ENCODE results near the gene ZNF578.
A peak's percentile ranks its signal among the peaks of the same experiment; 100 is the strongest.
"Not testable (repeated sequence)": the region's sequence is repeated elsewhere in the genome, so short reads cannot be mapped to it uniquely, and the experiment has no call there.

ZNF578 gene

DNA sequence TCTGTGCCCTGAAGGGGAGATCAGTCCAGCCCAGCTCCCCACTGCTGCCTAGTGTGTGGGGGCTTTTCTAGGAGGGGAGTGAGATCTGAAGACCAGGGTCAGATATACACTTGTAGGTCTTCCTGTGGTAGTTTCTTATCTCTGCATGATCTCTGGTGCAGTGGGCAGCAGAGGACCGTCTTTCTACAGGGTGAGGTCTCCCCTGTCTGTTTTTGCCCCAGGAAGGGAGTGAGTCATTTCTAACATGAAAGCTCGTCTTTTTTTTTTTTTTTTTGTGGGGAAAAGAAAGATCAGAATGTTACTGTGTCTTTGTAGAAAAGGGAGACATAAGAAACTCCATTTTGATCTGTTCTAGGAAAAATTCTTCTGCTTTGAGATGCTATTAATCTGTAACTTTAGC is 65.3 kb downstream of the ZNF578 start:
- no peak for DNase-seq

DNA sequence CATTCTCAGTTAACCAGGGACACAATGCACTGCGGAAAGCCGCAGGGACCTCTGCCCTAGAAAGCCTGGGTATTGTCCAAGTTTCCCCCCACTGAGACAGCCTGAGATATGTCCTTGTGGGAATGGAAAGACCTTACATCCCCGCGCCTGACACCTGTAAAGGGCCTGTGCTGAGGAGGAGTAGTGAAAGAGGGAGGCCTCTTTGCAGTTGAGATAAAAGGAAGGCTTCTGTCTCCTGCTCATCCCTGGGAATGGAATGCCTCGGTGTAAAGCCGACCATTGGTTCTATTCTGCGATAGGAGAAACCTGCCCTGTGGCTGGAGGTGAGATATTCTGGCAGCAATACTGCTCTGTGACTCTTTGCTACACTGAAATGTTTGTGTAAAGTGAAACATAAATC is 65.8 kb downstream of the ZNF578 start:
- DNase-seq = not testable (repeated sequence)

DNA sequence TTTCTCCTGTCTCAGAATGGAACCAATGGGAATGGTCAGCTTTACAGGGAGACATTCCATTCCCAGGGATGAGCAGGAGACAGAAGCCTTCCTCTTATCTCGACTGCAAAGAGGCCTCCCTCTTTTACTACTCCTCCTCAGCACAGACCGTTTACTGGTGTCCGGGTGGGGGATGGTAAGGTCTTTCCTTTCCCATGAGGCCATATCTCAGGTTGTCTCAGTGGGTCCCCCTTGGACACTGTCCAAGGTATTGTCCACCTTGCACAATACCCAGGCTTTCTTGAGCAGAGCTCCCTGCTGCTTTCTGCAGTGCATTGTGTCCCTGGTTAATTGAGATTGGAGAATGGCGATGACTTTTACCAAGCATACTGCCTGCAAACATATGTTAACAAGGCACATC is 66.7 kb downstream of the ZNF578 start:
- no peak for DNase-seq

DNA sequence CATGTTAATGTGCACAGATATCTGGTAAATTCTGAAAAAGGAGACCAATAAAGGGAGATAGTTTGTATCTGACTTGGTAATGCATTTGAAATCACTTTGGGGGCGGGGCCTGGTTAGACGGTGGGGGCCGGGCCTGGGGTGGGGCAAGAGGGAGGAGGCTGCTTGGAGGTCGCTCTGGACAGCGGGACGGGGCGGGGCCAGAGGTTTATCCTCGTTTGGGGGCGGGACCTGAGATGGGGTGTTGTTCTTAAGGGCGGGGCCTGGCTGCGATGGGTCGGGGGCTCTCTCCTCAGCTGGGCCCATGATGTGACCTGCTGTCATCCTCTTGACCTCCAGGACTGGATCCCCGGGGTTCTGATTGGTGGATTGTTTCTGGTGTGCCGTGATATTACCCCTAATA is 69.2 kb downstream of the ZNF578 start:
- DNase-seq = no peak

DNA sequence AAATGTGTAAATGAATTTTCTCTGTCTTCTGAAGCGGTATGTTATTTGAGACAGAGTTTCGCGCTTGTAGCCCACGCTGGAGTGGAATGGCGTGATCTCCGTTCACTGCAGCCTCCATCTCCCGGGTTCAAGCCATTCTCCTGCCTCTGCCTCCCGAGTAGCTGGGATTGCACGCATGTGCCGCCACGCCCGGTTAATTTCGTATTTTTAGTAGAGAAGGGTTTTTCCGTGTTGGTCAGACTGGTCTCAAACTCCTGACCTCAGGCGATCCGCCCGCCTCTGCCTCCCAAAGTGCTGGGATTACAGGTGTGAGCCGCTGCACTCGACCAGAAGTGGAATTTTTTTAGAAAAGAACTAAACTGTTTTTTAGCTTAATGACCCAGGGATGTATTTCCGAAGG is 70.7 kb downstream of the ZNF578 start:
- DNase-seq = no peak

DNA sequence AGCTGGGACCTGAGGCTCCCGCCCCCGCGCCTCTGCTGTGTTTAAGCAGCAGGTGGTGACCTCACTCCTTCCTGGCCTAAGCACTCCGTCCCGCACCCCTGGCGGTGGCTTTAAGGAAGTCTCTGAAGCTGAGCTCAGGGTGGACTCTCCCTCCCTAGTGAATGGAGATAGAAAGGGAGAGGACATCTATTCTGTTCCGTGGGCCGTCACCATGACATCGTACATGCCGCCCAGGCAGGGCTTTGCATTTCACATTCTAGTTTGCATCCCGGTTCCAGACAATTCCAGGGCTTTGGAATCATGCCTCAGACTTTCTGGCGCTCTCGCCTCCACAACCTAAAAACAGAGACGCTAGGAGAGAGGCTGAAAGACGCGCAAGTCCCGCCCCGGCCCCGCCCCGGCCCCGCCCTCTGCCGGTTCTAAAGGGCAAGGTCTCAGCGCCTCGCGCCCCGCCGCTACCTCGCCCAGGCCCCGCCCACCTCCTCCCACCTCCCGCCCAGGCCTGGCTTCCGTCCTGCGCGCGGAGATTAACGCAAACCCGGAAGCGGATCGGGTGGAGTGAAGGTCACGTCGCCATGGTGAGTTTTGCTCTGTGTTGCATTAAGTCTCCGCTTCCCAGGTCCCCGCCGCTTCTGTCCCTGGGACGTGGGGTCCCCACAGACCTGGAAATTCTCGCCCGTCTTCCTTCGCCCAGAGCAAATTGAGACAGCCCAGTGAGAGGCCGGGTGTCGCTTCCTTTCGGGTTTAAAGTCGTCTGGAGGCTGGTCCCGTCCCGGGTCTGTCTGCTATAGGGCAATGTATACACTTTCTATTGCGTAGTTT is 74.0 kb downstream of the ZNF578 start, which contains the start of gene ZNF808:
TSS of gene ZNF808 (plus strand) at position 535 of the 822 bp plus-strand sequence. CDS start 15,617 bp downstream, outside the sequence.
- DNase-seq = peak; percentile 100

DNA sequence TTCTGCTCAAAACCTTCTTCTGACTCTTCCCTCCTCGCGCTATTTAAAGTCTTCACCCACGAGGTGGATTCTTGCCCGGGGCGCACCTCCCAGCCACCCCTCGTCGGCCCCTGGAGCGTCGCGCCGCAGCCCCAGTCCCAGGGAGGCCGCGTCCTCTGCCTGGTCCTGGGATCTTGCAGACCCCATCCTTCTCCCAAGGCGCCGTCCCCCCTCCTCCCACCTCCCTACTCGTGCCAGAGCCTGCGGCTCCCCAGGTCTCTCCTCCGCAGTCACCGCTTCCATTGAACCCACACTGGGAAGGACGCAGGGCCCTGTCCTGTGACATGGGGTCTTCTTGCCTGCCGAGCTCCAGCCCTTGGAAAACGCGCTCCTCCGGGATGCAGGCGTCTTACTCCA is 74.6 kb downstream of the ZNF578 start:
- DNase-seq = peak; percentile 3

DNA sequence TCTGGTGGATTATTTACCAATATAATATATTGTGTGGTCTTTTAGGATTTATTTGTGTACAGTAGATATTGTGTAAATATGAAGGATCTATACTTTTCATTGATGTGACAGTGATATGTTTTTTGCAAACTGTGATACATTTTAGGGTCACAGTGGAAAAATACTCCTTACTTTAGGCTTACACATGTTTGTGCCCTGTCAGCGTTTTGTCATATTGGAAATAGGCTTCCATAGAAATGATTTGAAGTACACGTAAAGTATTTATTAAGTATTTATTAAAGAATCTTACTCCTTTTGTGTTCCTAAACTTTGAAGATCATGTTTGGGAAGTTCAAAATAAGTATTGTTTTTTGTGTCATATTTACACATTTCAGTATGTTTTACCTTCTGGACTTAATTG is 79.1 kb downstream of the ZNF578 start:
- DNase-seq = no peak

DNA sequence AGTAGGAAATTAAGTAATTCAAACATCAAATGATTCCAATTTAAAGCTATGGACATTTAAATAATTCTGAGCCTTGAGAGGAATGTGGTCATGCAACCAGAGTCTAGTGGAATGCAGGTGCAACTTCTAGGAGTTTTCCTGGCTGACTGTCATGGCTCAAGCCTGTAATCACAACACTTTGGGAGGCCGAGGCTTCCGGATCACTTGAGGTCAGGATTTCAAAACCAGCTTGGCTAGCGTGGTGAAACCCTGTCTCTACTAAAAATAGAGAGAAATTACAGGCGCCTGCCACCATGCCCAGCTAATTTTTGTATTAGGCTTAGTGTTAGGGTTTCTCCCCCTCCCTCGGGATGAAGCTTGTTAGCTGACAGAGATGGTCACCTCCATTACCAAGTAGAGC is 80.5 kb downstream of the ZNF578 start:
- DNase-seq = no peak

DNA sequence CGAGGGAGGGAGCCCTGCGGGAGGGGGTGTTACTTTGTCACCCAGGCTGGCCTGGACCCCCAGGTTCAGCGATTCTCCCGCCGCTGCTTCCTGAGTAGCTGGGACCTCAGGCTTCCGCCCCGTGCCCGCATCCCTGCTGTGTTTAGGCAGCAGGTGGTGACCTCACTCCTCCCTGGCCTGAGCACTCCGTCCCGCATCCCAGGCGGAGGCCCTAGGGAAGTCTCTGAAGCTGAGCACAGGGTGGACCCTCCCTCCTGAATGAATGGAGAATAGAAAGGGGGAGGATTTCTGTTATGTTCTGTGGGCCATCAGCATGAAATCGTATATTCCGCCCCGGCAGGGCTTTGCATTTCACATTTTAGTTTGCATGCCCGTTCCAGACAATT is 82.0 kb downstream of the ZNF578 start:
- DNase-seq = peak; percentile 24

DNA sequence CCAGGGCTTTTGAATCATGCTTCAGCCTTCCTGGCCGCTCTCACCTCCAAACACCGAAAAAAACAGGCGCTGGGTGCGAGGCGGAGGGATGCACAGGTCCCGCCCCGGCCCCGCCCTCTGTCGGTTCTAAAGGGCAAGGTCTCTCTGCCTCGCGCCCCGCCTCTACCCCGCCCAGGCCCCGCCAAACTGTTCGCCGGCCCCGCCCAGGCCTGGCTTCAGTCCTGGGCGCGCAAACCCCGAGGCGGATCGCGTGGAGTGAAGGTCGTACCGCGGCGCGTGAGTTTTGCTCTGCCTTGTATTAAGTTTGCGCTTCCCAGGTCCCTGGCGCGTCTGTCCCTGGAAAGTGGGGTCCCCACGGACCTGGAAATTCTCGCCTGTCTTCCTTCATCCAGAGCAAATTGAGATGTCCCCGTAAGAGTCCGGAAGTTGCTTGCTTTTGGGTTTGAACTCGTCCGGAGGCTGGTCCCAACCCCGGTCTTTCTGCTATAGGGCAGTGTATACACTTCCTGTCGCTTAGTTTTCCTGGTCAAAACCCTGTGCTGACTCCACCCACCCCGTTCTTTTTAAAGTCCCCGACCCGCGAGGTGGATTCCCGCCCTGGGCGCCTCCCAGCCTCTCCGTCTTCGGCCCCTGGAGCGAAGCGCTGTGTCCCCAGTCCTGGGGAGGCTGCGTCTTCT is 82.6 kb downstream of the ZNF578 start:
- peak; percentile 97 for DNase-seq

DNA sequence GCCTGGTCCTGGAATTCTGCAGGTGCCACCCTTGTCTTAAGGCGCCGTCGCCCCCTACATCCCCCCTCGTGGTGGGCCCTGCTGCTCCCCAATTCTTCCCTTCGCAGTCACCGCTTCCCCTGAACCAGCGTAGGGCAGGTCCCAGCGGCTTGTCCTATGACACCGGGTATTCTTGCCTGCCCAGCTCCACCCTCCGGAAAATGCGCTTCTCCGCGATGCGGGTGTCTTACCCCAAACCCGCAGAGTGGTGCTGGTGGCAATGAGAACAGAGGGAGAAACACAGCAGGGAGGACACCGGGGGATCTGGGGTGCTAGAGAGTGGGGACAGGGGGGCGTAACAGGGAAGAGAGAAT is 83.1 kb downstream of the ZNF578 start:
- DNase-seq = peak; percentile 60

DNA sequence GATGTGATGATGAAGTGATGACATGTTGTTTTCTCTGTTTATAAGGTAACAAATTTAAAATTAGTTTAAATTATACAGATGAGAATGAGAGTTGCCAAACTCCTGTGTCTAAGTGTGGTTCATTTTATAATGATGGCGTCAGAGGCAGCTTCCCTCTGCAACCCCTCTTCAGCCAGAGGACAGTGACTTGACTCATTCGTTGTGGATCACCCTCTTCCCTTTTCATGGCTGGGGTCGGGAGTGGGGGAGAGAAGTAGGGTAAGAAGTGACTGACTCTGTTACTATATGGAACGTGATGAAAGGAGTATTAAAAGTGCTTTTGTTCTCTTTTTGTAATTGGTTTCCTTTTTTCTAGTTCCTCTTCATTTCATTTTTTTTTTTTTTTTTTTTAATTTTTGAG is 85.5 kb downstream of the ZNF578 start:
- not testable (repeated sequence) for DNase-seq

DNA sequence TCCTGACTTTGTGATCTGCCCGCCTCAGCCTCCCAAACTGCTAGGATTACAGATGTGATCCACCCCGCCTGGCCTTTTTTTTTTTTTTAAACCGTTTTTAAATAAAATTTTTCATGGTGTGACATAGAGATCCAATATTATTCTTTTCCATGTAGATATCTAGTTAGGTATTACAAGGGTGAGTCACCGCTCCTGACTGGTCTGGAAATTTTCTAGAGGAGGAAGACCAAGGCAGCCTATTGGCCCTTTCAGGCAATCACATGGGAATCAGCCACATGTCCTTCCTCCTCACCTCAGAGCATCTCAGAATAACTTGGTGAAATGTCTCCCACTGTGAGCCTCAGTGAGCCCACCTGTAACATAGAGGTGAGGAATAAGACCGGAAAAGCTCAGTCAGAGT is 87.8 kb downstream of the ZNF578 start:
- not testable (repeated sequence) for DNase-seq

DNA sequence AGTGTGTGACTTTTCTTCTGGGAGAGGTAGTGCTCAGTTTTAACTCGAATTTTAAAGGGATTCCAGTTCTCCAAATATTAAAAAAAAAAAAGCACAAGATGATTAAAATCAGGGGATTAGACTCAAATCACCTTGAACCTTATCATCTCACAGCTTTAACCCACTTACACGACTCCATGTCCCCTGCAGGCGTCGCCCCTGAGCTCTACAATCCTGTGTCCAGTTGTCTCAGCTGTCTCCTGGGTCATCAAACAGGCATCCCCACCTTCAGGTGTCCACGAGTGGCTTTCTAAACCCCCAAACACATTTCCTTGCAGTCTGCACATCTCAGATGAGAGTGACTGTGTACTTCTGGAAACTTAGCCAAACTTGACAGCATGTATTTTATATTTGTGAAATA is 88.3 kb downstream of the ZNF578 start:
- no peak for DNase-seq

DNA sequence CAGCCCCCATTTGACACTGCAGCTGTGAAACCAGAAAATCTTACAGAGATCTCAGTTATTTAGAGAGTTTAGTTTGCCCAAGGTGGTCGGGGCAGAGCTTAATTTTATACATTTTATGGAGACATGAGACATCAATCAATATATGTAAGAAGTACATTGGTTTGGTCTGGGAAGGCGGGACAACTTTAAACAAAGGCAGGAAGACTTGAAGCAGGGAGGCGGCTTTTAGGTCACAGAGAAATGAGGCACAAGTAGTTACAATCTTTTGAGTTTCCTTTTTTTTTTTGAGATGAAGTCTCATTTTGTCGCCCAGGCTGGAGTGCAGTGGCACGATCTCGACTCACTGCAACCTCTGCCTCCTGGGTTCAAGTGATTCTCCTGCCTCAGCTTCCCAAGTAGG is 89.2 kb downstream of the ZNF578 start:
- not testable (repeated sequence) for DNase-seq

DNA sequence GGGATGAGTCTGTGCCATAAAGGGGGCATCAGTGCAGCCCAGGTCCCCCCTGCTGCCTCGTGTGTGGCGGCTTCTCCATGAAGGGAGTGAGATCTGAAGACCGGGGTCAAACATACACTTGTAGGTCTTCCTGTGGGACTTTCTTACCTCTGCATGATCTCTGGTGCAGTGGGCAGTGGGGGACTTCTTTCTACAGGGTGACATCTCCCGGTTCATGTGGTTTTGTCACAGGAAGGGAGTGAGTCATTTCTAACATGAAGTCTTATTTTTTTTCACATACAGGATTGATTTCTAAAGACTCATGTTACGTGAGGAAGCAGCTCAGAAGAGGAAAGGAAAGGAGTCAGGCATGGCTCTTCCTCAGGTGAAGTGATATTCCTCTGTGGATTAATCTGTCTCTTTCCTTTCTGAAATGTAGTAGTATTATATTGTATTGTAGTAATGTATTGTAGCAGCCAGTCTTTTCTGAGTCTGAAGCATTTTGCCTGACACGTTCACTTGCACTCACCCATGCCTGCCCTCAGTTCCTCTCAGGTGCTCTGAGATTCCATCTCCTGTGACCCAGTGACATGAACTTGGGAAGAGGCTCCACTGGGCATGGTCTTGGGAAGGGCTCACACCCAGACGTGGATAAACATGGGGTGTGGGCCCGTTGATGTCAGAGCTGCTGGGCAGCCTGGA is 89.8 kb downstream of the ZNF578 start:
- DNase-seq = peak; percentile 34

DNA sequence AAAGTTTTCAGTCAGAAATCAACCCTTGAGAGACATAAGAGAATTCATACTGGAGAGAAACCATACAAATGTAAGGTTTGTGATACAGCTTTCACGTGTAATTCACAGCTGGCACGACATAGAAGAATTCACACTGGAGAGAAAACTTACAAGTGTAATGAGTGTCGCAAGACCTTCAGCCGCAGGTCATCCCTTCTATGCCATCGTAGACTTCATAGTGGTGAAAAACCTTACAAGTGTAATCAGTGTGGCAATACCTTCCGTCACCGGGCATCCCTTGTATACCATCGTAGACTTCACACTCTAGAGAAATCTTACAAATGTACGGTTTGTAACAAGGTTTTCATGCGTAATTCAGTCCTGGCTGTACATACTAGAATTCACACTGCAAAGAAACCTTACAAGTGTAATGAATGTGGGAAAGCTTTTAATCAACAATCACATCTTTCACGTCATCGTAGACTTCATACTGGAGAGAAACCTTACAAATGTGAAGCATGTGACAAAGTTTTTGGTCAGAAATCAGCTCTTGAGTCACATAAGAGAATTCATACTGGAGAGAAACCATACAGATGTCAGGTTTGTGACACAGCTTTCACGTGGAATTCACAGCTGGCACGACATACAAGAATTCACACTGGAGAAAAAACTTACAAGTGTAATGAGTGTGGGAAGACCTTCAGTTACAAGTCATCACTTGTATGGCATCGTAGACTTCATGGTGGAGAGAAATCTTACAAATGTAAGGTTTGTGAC is 101.0 kb downstream of the ZNF578 start:
- DNase-seq = no peak

DNA sequence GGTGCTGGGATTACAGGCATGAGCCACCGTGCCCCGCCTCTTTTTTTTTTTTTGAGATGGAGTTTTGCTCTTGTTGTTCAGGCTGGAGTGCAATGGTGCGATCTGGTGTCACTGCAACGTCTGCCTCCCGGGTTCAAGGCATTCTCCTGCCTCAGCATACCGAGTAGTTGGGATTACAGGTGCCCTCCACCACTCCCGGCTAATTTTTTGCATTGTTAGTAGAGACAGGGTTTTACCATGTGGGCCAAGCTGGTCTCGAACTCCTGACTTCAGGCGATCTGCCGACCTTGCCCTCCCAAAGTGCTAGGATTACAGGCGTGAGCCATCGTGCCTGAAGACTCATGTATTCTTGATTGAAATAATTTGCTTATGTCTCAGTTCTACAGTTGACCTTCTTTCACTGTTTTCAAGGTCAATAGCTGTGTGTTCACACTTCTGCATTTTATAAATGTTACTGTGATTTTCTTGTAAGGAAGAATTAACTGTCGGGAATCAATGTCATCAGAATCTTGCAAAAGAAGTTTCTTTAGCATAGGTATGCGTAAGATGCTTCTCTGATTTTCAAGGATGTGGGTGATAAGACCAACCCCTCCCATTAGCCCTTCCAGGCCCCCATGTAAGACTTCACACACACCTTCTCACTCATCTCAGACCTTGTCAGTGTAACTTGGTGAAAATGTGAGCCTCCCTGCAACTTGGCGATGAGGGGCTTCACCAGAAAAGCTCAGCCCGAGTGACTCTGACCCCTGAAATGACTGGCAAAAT is 104.1 kb downstream of the ZNF578 start:
- no peak for DNase-seq

DNA sequence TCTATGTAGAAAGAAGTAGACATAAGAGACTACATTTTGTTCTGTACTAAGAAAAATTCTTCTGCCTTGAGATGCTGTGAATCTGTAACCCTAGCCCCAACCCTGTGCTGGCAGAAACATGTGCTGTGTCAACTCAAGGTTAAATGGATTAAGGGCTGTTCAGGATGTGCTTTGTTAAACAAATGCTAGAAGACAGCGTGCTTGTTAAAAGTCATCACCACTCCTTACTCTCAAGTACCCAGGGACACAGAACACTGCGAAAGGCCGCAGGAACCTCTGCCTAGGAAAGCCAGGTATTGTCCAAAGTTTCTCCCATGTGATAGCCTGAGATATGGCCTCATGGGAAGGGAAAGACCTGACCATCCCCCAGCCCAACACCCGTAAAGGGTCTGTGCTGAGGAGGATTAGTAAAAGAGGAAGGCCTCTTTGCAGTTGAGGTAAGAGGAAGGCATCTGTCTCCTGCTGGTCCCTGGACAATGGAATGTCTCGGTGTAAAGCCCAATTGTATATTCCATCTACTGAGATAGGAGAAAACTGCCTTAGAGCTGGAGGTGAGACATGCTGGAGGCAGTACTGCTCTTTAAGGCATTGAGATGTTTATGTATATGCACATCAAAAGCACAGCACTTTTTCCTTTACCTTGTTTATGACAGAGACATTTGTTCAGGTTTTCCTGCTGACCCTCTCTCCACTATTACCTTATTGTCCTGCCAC is 105.5 kb downstream of the ZNF578 start:
- DNase-seq = not testable (repeated sequence)

DNA sequence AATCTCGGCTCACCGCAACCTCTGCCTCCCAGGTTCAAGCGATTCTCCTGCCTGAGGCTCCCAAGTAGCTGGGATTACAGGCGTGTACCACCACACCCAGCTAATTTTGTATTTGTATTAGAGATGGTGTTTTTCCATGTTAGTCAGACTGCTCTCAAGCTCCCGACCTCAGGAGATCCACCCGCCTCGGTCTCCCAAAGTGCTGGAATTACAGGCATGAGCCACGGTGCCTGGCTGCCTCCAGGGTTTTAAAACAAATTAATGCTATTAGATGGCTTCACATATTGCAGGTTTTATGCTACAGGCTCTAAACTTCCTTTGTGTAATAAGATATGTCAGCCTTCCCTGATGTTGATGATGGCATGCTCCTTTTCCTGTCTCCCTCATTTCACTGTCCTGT is 108.3 kb downstream of the ZNF578 start:
- DNase-seq = not testable (repeated sequence)

Measured in CD4-positive, alpha-beta T cell treated with Interleukin-17A for 4 hours (primary cell).